Thymus (tissue), 11 donors: ENCODE measurements around the gene CDC7. TPM values are rescaled to one million over a fixed set of nuclear protein-coding genes. Genes with fewer than 3 reads are reported as not detected.

Experiments used
- DNase-seq, 9 donors: peaks; one replicate each; pipeline ENCODE4 v3.0.0-alpha.2; 2013; ENCODE audit warnings: low spot score in 9 of 9, low read depth in 6 of 9, missing footprints in 1 of 9
- H3K27ac ChIP-seq, 2 donors: one replicate each; pipeline ENCODE4 v1.5.1; 2013; ENCODE audit warnings: control low read depth in 1 of 2, low read depth in 1 of 2, low read length in 1 of 2, mild to moderate bottlenecking in 1 of 2, moderate library complexity in 1 of 2
- H3K27me3 ChIP-seq, 2 donors: one replicate each; pipeline ENCODE4 v1.5.1; 2013; ENCODE audit warnings: low read length in 1 of 2; ENCODE audit not compliant: control insufficient read depth in 2 of 2, insufficient read depth in 1 of 2
- H3K36me3 ChIP-seq, 2 donors: one replicate each; pipeline ENCODE4 v1.5.1; 2013; ENCODE audit warnings: low read length in 1 of 2, mild to moderate bottlenecking in 1 of 2, moderate library complexity in 1 of 2; ENCODE audit not compliant: control insufficient read depth in 2 of 2, insufficient read depth in 2 of 2
- H3K4me1 ChIP-seq, 2 donors: one replicate each; pipeline ENCODE4 v1.5.1; 2013; ENCODE audit warnings: low read length in 2 of 2; ENCODE audit not compliant: control insufficient read depth in 2 of 2, insufficient read depth in 2 of 2
- H3K4me3 ChIP-seq, 2 donors: one replicate each; pipeline ENCODE4 v1.5.1; 2013; ENCODE audit warnings: low read length in 2 of 2, control low read depth in 1 of 2, mild to moderate bottlenecking in 1 of 2
- H3K9me3 ChIP-seq, 2 donors: one replicate each; pipeline ENCODE4 v1.5.1; 2013; ENCODE audit warnings: low read length in 1 of 2, mild to moderate bottlenecking in 1 of 2; ENCODE audit not compliant: control insufficient read depth in 2 of 2, insufficient read depth in 1 of 2
- WGBS: extraction: QIAGEN DNeasy Blood & Tissue Kit; methylation state at CpG from one replicate; pipeline ENCODE4 v1.1.7; 2013; 5-methylcytosine and 5-hydroxymethylcytosine counted together
- polyA plus RNA-seq: library from polyadenylated mRNA; stranded (reverse); fragments of 200-250 nt; gene quantifications from one replicate; pipeline ENCODE4 v1.2.3, GENCODE V29; 2013
- total RNA-seq: library from RNA; stranded (reverse); fragments of 120-200 nt; gene quantifications from one replicate; pipeline ENCODE4 v1.2.4, GENCODE V29; 2013
- donor health status: healthy.

CDC7 gene
- total and polyA plus RNA-seq, 2 donors = 8.1 to 18.3 TPM

DNA sequence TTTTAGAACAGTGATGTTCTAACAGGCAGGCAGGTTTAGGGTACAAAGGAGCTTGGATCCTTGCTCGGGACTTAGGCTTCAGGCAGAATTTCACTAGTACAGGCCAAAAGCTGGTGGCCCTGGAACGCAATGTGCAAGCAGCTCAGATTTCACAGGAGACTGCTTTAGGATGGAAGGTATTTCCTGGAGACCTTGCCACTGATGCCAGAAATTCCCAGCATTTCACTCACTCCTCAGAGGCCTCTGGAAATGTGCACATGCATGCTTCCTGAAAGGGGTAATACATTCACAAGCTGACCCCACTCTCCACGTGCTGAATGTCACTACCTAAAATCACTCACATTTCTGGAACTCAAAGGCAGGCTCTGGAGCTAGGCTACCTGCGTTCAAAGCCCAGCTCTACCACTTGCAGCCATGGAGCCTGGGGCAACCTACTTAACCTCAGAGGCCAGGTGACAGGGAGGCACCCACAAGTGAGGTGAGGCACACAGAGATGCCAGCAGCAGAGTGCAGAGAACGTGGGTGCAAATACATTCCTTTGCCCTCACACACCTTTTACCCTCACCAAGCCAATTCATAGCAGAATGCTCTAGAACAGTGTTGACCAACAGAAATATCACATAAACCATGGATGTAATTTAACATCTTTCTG, 56.5 kb downstream of the CDC7 start:
- Histone ChIP-seq H3K27ac (no peak overlapping the region), H3K9me3 (no peaks in the 10 kb centered on the region), H3K4me1 (peaks cover 0 to 35% of the 10 kb centered on the region in 2 donors), H3K36me3 (no peaks in the 10 kb centered on the region), H3K4me3 (no peak overlapping the region), H3K27me3 (no peaks in the 10 kb centered on the region)
- no peak for DNase-seq
- WGBS = 92% methylated on average over 5 of the region's 5 CpGs

DNA sequence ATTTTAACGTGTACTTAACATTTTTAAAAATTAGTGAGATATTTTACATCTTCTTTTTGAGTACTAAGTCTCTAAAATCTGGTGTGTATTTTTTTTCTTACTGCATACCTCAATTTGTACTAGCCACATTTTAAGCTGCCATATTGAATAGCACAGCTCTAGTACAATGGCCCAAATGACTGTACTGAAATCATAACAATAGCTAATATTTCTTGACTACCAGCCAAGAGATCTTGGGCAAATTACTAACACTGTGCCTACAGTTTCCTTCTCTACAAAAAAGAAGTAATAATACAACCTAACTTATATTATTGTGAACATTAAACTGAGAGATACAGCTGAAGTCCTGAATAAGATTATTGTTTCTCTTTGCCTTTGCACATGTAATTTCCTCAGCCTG, 57.2 kb downstream of the CDC7 start:
- peaks cover 0 to 35% of the 10 kb centered on the region in 2 donors for H3K4me1 ChIP-seq
- no peak overlapping the region for H3K4me3 ChIP-seq
- H3K27ac ChIP-seq = no peak overlapping the region
- no peak for DNase-seq
- no peaks in the 10 kb centered on the region for H3K27me3 ChIP-seq
- no peaks in the 10 kb centered on the region for H3K36me3 ChIP-seq
- WGBS = 97% methylated on average over 1 of the region's 1 CpG
- H3K9me3 ChIP-seq = no peaks in the 10 kb centered on the region

DNA sequence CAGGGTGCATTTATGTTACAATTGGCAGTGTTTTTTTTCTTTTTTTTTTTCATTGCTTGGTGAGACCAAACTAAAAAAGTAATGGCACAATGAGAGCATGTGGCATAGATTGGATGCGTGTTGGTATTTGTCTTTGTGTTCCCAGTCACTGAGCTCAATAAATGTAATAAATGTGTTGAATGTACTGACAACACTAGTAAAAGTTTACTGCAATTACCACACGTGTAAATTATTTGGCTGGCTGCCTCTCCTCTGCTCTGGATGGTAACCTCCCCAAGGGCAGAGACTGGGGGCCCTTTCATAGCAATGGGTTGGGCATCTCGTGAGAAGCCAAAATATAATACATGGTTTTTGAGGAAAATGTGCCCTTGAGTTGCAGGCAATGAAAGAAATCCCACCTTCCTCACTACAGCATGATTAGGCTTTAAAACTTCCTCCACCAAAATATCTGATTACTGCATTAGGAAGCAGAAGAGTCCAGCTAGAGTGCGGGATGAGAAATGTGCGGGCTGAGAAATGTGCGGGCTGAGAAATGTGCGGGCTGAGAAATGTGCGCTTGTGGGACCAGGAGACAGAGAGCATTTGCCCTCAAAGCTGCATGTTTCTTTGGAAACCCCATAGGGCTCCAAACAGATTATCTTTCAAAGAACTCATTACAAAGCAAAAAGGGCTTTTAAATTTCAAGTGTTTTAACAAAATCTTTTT, 58.5 kb downstream of the CDC7 start:
- Histone ChIP-seq H3K4me1 (peaks cover 0 to 35% of the 10 kb centered on the region in 2 donors), H3K4me3 (no peak overlapping the region), H3K27ac (no peak overlapping the region), H3K36me3 (no peaks in the 10 kb centered on the region), H3K27me3 (no peaks in the 10 kb centered on the region), H3K9me3 (no peaks in the 10 kb centered on the region)
- DNase-seq = no peak
- WGBS = 97% methylated on average over 8 of the region's 8 CpGs

DNA sequence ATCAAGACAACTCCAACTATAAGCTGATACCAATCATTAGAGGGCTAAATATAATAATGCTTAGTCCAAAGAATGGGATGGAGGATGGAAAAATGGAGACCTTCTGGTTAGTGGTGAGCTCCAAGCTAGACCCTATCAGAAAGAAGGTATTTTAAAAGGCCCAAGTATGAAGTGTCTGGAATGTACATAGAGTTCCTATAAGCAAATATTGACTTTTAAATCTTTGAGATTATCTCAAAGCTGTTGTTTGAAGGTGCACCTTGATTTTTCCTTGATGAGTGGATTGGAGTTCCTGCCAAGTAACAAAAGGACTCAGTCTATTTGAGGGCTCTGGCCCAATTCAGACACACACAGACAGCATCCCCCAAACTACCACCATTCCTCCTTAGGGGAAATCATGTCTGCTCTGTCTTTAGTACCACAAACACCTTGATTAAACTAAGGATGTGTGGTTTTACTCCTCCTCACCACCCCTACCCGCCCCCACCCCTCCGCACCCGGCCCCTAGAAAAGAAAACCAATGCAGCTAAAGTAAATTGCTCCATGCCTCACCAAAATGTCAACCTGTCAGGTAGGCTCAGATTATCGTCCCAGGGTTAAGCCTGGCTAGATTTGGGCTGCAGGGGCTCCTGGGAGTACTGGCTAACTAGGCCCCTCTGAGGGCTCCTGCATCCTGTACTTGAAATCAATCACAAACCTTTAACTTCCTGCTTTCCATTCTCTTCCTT, 59.4 kb downstream of the CDC7 start:
- H3K27ac ChIP-seq = no peak overlapping the region
- DNase-seq = peak in 1 of 9 donors; percentile 33
- 26% methylated on average over 4 of the region's 4 CpGs for WGBS

DNA sequence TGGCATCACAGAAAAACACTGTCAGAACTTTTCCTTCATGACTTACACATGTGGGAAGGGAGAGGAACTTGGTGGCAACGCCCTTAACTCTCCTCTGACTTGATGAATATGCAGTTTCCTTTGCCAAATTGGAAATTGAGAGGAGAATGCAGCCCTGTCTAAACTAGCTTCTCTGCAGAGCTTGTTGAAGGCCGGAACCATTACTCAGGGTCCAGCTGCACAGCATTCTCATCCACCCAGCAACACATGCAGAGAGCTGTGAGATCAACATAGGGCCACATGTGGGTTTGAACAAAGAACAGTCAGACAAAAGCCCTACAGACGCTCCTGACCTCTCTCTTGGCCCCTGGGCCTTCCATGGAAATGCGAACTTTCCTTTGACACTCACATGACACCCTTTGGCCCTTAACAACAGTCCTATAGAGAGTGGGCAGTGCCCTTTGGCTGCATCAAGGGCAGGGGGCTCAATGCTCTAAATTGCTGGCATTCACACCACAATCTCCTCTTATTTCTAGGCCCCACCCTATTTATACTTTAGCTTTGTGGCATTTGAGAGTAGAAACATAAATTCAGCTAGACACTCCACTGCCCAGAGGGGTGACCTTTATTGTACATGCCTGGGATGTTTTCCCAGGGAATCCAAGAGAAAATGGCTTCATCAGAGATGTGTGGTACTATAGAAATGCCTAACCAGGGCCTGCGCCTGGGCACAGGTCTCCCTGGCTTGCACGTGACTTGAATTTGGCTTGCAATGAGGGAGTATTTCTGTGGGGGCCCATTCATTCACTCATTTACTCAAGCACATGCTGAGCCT, 64.4 kb downstream of the CDC7 start:
- Histone ChIP-seq H3K9me3 (no peaks in the 10 kb centered on the region), H3K27me3 (no peaks in the 10 kb centered on the region), H3K4me1 (peaks cover 0 to 13% of the 10 kb centered on the region in 2 donors), H3K36me3 (no peaks in the 10 kb centered on the region), H3K4me3 (no peak overlapping the region), H3K27ac (peak overlapping the region; percentile 25 to 62)
- no peak for DNase-seq
- WGBS = 78% methylated on average over 6 of the region's 6 CpGs

More for the DNA sequence above, 59.4 kb downstream of the CDC7 start:
- Histone ChIP-seq H3K9me3 (no peaks in the 10 kb centered on the region), H3K4me3 (no peak overlapping the region), H3K27me3 (no peaks in the 10 kb centered on the region), H3K4me1 (peaks cover 0 to 29% of the 10 kb centered on the region in 2 donors), H3K36me3 (no peaks in the 10 kb centered on the region)

DNA sequence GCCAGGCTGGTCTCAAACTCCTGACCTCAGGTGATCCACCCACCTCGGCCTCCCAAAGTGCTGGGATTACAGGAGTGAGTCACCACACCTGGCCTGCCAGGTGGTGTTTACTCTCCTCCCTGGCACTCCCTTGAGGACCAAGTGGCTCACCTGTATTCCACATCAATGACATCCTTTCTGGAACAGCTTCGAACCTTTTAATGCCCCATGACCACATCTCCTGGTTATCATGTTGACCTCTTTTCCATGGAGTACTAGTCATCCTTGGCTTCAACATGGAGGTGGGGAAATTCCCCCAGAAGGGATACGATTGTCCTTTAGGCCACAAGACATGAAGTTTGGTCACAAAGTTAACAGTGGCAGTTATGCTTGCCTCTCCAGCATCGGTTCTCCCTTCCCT, 66.9 kb downstream of the CDC7 start:
- DNase-seq = no peak
- H3K27me3 ChIP-seq = no peaks in the 10 kb centered on the region
- H3K9me3 ChIP-seq = no peaks in the 10 kb centered on the region
- 93% methylated on average over 4 of the region's 4 CpGs for WGBS
- no peaks in the 10 kb centered on the region for H3K36me3 ChIP-seq
- H3K4me1 ChIP-seq = peaks cover 0 to 14% of the 10 kb centered on the region in 2 donors
- no peak overlapping the region for H3K27ac ChIP-seq
- no peak overlapping the region for H3K4me3 ChIP-seq

DNA sequence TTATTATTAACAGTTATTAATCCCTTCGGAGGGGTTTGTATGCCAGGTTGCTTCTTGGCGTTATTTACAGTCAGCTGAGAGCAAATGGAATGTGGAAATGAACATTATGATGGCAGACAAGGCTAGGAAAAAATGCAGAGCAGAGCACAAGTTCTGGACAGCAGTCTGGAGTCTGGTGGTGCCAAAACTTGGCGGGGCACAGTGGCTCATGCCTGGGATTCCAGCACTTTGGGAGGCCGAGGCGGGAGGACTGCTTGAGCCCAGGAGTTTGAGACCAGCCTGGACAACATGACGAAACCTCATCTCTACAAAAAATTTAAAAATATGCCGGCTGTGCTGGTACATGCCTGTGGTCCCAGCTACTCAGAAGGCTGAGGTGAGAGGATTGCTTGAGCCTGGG, 67.6 kb downstream of the CDC7 start:
- no peaks in the 10 kb centered on the region for H3K36me3 ChIP-seq
- peaks cover 0 to 14% of the 10 kb centered on the region in 2 donors for H3K4me1 ChIP-seq
- H3K9me3 ChIP-seq = no peaks in the 10 kb centered on the region
- H3K4me3 ChIP-seq = no peak overlapping the region
- WGBS = 97% methylated on average over 7 of the region's 7 CpGs
- no peaks in the 10 kb centered on the region for H3K27me3 ChIP-seq
- DNase-seq = no peak
- no peak overlapping the region for H3K27ac ChIP-seq

DNA sequence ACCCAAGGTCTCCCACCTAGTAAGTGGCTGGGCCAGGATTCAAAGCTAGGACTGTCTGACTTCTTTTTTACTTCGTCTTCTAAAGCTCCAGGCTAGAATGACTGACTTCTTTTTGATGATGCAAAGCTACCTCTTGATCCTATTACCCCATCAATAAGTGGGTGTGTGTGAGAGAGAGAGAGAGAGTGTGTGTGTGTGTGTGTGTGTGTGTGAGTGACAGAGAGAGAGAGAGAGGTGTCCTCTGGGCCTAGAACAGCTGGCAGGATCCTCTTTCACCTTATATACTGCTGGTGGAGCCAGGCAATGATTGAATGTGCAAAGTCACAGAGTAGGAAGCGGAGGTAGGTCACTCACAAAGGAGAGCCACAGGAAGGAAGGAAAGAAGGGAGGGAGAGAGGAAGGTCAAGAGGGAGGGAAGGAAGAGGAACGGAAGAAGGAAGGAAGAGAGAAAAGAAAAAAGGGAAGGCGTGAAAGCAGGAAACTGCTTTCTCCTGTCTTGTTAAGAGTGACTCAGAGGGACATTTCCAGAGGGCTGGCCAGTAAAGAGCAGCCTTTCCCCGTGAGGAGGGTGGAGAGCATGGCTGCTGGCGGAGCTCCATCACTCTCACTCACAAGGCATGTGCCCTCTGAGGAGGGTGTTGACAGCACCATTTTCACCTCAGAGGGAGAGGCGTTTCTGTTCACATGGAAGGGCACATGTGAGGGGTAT, 68.9 kb downstream of the CDC7 start:
- WGBS = 89% methylated on average over 7 of the region's 7 CpGs

More for the DNA sequence above, 68.9 kb downstream of the CDC7 start:
- Histone ChIP-seq H3K36me3 (no peaks in the 10 kb centered on the region), H3K4me1 (peaks cover 0 to 14% of the 10 kb centered on the region in 2 donors), H3K27ac (no peak overlapping the region), H3K27me3 (no peaks in the 10 kb centered on the region), H3K4me3 (no peak overlapping the region), H3K9me3 (no peaks in the 10 kb centered on the region)
- no peak for DNase-seq
